OCI-LY7 (cell line): ENCODE results near the gene SRP68. TPM values are rescaled to one million over a fixed set of nuclear protein-coding genes. Genes with fewer than 3 reads are reported as not detected.
A peak's percentile ranks its signal among the peaks of the same experiment; 100 is the strongest.
"Not testable (repeated sequence)": the region's sequence is repeated elsewhere in the genome, so short reads cannot be mapped to it uniquely, and the experiment has no call there.

ENCODE experiments used
- BruUV-seq: library from RNA; stranded (reverse); fragments of 400-500 nt; replicated peaks from 2 replicates; lab custom pipeline; 2021; lab: Mats Ljungman, UMichigan
- CTCF ChIA-PET: fragments of 300-600 bp; sonication (Branson Sonifier 250); formaldehyde crosslinking; loops from one replicate; lab custom pipeline; 2022; ENCODE audit warnings: antibody characterized with exemption; ENCODE audit not compliant: unreplicated experiment; lab: Charles Lee
- POLR2A ChIA-PET: fragments of 300-600 bp; sonication (Branson Sonifier 250); formaldehyde crosslinking; loops from one replicate; lab custom pipeline; 2022; ENCODE audit warnings: antibody characterized with exemption; lab: Charles Lee
- DNase-seq: peaks from one replicate; pipeline ENCODE4 v3.0.0-alpha.2; 2015; ENCODE audit warnings: low spot score
- H2AFZ ChIP-seq: fragments of 200-600 bp; sonication (generic), shearing (Covaris generic); 2 replicates; pipeline ENCODE4 v1.6.1; 2014; ENCODE audit warnings: mild to moderate bottlenecking, antibody characterized with exemption, low read length, moderate library complexity
- H3K27ac ChIP-seq: fragments of 200-600 bp; sonication (generic); 2 replicates; pipeline ENCODE4 v1.5.1; 2014; ENCODE audit warnings: mixed run types, low read depth, mild to moderate bottlenecking, moderate library complexity, low read length, inconsistent platforms; ENCODE audit not compliant: poor library complexity, severe bottlenecking
- H3K36me3 ChIP-seq: fragments of 200-600 bp; sonication (generic); 2 replicates; pipeline ENCODE4 v1.6.1; 2014; ENCODE audit warnings: mild to moderate bottlenecking, antibody characterized with exemption, low read length, moderate library complexity, mixed read lengths; ENCODE audit not compliant: insufficient read depth
- H3K4me1 ChIP-seq: fragments of 200-600 bp; sonication (generic); 2 replicates; pipeline ENCODE4 v1.5.1; 2014; ENCODE audit warnings: mild to moderate bottlenecking, low read length; ENCODE audit not compliant: insufficient read depth, poor library complexity, severe bottlenecking
- H3K4me2 ChIP-seq: fragments of 200-600 bp; sonication (generic); 2 replicates; pipeline ENCODE4 v1.6.1; 2014; ENCODE audit warnings: mild to moderate bottlenecking, low read length
- H3K4me3 ChIP-seq: fragments of 200-600 bp; sonication (generic); 2 replicates; pipeline ENCODE4 v1.5.1; 2014; ENCODE audit warnings: mild to moderate bottlenecking, low read depth, low read length; ENCODE audit not compliant: poor library complexity, severe bottlenecking
- H3K79me2 ChIP-seq: fragments of 200-600 bp; sonication (generic); 2 replicates; pipeline ENCODE4 v1.6.1; 2016; ENCODE audit warnings: low read depth, mild to moderate bottlenecking, low read length, moderate library complexity, mixed read lengths; ENCODE audit not compliant: insufficient read depth
- H3K9me2 ChIP-seq: fragments of 200-600 bp; sonication (generic); 2 replicates; pipeline ENCODE4 v1.6.1; 2016; ENCODE audit warnings: mild to moderate bottlenecking, low read length, mixed read lengths; ENCODE audit not compliant: insufficient read depth
- H3K9me3 ChIP-seq: fragments of 200-600 bp; sonication (generic); 2 replicates; pipeline ENCODE4 v1.6.1; 2014; ENCODE audit warnings: mild to moderate bottlenecking, mixed run types, low read length, mixed read lengths
- H4K20me1 ChIP-seq: fragments of 200-600 bp; sonication (generic); 2 replicates; pipeline ENCODE4 v1.6.1; 2014; ENCODE audit warnings: mild to moderate bottlenecking, antibody characterized with exemption, low read length, moderate library complexity, mixed read lengths; ENCODE audit not compliant: insufficient read depth
- CTCF ChIP-seq: fragments of 200-600 bp; sonication (generic); conservative IDR thresholded peaks from 2 replicates; pipeline ENCODE4 v1.5.1; 2014; ENCODE audit warnings: mild to moderate bottlenecking, antibody characterized with exemption, low read length, moderate library complexity, mixed read lengths
- EZH2phosphoT487 ChIP-seq: fragments of 200-600 bp; sonication (generic); IDR thresholded peaks from 2 replicates; pipeline ENCODE4 v1.6.1; 2018; ENCODE audit warnings: low read depth, borderline replicate concordance, mild to moderate bottlenecking, mixed run types, antibody characterized with exemption, low read length, moderate library complexity, mixed read lengths
- intact Hi-C: fragments of 100-400 bp; cut with micrococcal nuclease; formaldehyde crosslinking; loops from one replicate; pipeline ENCODE4 v1.10.0; 2022; ENCODE audit not compliant: unreplicated experiment
- total RNA-seq, 2 experiments: library from RNA; depleted of rRNA in 1 of 2; stranded (reverse); fragments of >200 nt in 1 of 2; shearing (Covaris generic) in 1 of 2; gene quantifications; 2 replicates each; pipeline ENCODE4 v1.2.3, GENCODE V29; 2014 to 2022

SRP68 gene
- total RNA-seq, 2 experiments from 2014 or later = 54.0 to 200 TPM

- H2AFZ ChIP-seq = no peak within 1 kb of the TSS
- no peak for DNase-seq
- no TSS peak for BruUV-seq
- peaks cover 17% of the 10 kb centered on the region for H3K36me3 ChIP-seq
- H4K20me1 ChIP-seq = no peaks in the 10 kb centered on the region
- no peaks in the 10 kb centered on the region for H3K9me2 ChIP-seq
- H3K4me2 ChIP-seq = no peak within 1 kb of the TSS
- TF ChIP-seq EZH2phosphoT487 (no peak), CTCF (no peak)
- no peak within 1 kb of the TSS for H3K4me3 ChIP-seq
- ChIA-PET POLR2A (no interaction called here), CTCF (no interaction called here)
- intact Hi-C loops = no loop called here
- H3K27ac ChIP-seq = no peak within 1 kb of the TSS
- no peaks in the 10 kb centered on the region for H3K79me2 ChIP-seq
- H3K4me1 ChIP-seq = peaks cover 8% of the 10 kb centered on the region
- no peaks in the 10 kb centered on the region for H3K9me3 ChIP-seq
These were observed 6.7 kb upstream of the SRP68 start, which contains the start of gene ZACN for GRCh38 chr17:76078860-76079534. Gene ZACN, plus strand, starts transcription at chr17:76079182. Its CDS starts 83 bp downstream, at chr17:76079265.

GRCh38 chr17:76078370-76078769 is 6.1 kb upstream of the SRP68 start:
- POLR2A ChIA-PET = interaction anchor here (0.7 kb wide), 1 partner anchor 10 kb away, joined by 4 read pairs; no protein-coding TSS in a partner anchor
- H3K27ac ChIP-seq, H3K4me3 ChIP-seq, H3K9me3 ChIP-seq, BruUV-seq, H3K9me2 ChIP-seq, H4K20me1 ChIP-seq, H3K4me1 ChIP-seq, DNase-seq, H2AFZ ChIP-seq, intact Hi-C loops, H3K4me2 ChIP-seq, H3K79me2 ChIP-seq, CTCF ChIA-PET: not testable (repeated sequence)
- peaks cover 12% of the 10 kb centered on the region for H3K36me3 ChIP-seq

DNA sequence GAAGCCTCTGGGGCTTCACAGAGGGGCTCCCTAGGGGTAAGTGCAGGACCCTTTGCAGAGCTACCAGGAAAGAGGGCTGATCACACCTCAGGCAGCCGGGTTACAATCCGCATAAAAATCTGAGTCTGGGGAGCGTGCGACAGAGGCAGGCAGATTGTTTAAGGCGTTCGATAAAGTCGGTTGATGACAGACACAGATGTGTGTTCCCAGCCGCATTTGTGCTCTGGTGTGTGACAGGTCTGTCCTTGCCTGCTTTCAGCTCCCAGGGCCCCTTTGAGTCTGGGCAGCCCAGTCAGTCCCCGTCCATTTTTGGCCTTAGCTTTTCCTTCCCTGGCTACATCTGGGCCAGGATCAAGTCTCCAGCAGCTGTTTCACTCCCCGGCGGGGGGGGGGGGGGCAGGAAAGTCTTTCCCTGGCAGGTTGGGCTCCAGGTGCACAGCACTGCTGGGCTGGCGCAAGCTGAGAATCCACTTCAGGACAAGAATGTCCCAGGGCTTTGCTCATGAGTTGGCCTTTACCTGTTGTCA is 5.3 kb upstream of the SRP68 start:
- Histone ChIP-seq H3K27ac (no peak overlapping the region), H3K4me1 (peaks cover 14% of the 10 kb centered on the region), H4K20me1 (no peaks in the 10 kb centered on the region), H3K4me3 (no peak overlapping the region), H3K36me3 (peaks cover 5% of the 10 kb centered on the region), H3K4me2 (no peak overlapping the region), H2AFZ (no peak overlapping the region), H3K79me2 (peaks cover 5% of the 10 kb centered on the region; the same call in 1 of the 2 replicates), H3K9me2 (no peaks in the 10 kb centered on the region), H3K9me3 (no peaks in the 10 kb centered on the region)
- intact Hi-C loops = no loop called here
- no TSS peak for BruUV-seq
- peak; percentile 39 for DNase-seq
- ChIA-PET CTCF (no interaction called here), POLR2A (interaction anchor here (0.6 to 0.7 kb wide), 2 partner anchors 9 to 24 kb away, joined by 3 to 4 read pairs; no protein-coding TSS in a partner anchor)
- no peak for TF ChIP-seq EZH2phosphoT487
- no peak for TF ChIP-seq CTCF
